Stimulated activated CD4-positive, alpha-beta T cell treated with anti-CD3 and anti-CD28 coated beads, Interleukin-1b, Interleukin-23, amount 100 ng/mL, for 48 hours (primary cell): ENCODE measurements around the gene PLEKHJ1.

Source experiments
- DNase-seq: peaks from one replicate; pipeline ENCODE4 v3.0.0-alpha.2; 2020

PLEKHJ1 gene

DNA sequence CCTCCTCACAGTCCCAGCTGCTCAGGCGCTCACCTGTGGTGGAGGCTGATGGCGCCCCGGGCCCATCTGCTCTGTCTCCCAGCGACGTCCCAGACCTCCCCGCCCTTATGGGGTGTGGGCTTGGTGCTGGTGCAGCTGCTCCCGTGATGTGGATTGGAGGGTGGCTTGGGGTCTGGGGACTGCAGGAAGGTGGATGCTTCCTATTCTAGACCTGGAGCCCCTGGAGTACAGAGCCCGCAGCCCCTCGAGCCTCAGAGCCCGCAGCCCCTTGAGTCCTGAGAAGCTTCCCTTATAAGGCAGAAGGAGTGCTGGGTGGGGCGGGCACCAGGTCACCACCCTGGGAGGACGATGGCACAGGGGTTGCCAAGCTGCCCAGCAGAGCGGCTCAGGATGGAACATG lies 40.8 kb downstream of the PLEKHJ1 start:
- DNase-seq: no peak

DNA sequence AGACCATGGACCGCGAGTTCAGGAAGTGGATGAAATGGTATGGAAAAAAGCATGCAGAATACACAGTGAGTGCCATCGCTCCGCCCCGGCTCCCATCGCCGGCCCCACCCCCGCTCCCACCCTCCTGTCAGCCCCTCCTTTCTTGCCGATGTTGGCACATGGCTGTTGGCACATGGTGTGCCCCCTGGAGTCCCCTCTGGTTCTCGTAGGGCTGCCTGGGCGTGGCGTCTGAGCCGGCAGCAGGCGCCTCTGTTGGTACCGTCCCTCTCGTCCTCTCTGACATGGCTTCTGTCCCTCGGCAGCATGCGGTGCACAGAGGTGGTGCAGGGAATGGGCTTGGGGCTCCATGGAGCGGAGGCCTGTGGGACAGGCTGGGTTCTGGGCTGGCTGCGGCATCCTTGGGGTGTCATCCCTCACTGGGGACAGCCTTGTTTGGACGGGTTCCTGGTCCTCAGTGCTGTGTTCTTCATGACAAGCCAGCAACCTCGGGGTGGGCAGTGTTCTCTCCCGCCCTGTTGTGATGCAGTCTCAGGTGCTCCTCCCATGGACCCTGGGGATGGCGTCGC lies 41.5 kb downstream of the PLEKHJ1 start:
- no peak for DNase-seq

DNA sequence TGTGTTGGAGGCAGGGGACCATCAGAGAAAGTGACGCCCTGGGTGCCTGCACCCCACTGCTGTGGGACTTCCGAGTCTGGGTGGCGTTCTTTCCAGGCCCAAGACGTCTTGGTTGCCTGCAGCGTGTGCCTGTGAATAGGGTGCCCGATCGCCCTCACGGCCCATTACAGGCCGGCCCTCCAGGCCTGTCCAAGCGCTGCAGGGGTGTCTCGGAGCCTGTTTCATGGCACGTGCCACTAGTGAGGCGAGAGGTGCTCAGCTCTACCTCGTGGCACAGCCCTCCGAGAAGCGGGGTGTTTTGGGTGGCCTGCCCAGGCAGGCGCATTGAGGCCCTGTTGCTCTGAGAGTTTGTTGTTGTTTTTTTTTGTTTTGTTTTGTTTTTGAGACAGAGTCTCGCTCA lies 42.3 kb downstream of the PLEKHJ1 start:
- DNase-seq: no peak

DNA sequence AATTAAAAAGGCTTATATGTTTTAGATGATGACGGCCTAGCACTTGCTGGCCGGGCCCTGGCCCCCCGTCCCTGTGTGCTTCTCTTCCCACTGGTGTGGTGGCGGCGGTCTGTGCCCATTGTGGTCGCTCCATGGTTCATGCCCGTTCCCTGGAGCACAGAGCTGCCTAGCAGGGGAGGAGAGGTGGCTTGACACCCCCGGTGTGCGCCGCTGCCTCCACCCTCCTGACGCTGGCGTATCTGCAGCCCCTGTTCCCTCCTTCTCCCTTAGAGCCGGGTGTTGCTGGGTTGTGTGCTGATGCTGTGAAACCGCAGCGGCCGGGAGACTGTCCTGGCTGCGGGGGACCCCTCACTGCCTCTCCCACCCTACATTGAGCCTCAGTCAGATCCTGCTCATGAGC lies 43.3 kb downstream of the PLEKHJ1 start:
- no peak for DNase-seq

DNA sequence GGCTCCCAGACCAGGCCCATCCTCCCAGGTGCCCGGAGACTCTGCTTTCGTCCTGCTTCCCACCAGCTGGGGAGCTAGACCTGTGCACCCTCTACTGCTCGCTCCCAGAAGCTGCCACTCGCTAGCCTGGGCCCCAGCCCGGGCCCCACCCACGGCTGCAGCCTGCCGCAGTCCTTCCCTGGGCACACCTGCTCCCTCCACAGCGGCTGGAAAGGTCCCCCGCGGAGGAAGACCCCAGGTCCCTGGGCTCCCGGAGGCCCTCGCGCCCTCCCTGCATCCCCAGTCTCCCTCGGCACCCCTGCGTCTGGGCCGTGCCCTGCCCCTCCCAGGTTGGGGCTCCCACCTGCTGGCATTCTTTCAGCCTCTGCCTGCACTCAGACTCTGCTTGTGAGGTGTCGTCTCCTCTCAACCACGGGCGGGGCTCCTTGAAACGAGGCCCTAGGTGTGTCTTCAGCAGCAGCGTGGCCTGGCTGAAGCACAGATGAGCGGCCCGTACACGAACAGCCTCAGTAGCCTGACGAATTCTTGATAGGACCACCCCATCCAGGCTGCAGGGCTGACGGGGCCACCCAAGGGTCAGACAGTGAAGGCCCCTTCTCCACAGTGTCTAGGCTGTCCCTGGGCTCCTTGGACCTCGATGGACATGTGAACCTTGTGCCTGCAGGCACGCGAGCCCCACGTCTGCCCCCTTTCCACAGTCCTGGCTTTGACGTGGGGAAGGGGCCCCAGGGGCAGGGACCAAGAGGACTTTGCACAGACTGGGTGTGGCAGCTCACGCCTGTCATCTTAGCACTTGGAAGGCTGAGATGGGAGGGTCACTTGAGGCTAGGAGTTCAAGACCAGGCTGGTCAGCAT lies 44.4 kb downstream of the PLEKHJ1 start:
- DNase-seq: no peak

DNA sequence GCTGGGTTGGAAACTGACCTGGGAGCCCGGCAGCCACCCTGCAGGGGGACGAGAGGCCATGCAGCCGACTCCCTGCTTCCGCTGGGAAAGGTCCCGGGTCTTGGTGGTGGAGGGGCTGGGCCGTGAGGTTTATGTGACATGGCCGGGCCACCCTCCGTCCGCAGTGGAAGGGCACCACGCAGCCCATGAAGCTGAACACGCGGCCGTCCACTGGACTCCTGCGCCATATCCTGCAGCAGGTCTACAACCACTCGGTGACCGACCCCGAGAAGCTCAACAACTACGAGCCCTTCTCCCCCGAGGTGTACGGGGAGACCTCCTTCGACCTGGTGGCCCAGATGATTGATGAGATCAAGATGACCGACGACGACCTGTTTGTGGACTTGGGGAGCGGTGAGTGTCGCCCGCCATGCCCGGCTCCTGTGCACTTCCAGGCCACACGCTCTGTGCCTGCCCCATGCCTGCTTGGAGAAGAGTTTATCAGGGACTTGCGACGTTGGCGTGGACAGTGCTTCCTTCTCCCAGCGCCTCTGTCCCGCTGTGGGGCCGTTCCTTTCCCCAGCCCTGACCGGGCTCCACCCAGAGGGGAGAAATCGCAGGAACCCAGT lies 45.2 kb downstream of the PLEKHJ1 start:
- DNase-seq: no peak

DNA sequence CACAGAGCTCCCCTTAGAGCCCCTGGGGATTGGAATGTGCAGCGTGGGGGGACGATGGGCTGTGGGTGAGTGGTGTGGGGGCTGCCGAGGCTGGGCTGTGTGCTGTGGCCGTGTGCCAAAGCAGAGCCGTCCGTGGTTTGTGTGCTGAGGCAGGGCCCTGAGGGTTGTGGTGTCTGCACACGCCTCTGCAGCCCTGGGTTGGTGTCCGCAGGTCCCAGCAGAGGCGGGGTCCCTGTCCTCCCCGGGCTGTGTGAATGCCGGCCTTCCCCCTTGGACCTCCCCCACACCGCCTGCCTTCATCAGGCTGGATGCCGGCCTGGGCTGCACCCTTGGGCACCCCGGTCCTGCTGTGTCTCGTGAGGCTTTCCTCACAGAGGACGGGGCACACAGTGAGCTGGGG lies 46.2 kb downstream of the PLEKHJ1 start:
- DNase-seq: no peak

DNA sequence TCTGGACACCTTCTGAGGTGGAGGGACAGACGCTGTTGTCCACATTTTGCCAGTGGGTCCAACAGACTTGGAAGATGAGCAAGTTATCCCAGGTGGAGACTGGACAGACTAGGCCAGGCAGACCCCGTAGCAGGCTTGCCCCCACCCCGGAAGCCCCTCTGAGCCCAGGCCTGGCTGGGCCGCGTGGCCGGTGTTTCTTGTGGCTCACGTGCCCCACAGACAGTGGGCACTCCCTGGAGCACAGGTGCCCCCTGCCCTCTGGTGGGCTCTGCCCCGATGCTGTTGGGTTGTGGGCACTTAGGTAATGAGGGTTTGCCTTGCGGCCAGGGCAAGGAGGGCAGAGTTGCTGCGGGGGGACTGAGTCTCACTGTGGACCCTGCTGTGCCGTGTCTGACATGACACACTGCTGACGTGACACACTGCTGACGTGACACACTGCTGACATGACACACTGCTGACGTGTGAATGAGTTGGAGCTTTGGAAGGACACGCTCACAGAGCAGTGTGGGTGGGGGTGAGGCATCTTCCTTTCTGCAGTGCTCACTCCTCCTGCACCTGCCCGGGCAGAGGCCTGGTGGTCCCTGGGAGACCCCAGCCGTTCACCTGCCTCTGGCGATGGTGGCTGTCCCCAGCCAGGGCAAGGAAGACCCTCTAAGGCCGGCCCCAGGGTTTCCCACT lies 47.3 kb downstream of the PLEKHJ1 start:
- peak; percentile 60 for DNase-seq

DNA sequence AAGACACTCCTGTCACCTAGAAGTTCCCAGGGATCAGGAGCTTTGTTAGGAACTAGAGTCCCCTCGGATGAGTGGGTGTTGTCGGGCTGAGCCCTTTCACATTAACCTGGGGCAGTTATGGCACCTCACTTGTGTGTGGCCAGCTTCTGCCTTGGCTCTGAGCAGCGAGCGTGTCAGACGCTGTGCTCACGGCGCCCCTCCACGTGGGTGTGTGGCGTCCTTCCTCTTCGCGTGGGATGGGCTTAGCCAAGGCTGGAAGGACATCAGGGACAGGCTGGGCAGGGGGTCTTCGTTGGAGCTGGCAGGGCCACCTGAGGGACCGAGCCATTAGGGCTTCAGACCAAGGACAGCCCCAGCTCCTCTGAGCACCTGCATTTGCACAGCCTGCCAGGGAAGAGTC lies 49.0 kb downstream of the PLEKHJ1 start:
- DNase-seq: no peak

DNA sequence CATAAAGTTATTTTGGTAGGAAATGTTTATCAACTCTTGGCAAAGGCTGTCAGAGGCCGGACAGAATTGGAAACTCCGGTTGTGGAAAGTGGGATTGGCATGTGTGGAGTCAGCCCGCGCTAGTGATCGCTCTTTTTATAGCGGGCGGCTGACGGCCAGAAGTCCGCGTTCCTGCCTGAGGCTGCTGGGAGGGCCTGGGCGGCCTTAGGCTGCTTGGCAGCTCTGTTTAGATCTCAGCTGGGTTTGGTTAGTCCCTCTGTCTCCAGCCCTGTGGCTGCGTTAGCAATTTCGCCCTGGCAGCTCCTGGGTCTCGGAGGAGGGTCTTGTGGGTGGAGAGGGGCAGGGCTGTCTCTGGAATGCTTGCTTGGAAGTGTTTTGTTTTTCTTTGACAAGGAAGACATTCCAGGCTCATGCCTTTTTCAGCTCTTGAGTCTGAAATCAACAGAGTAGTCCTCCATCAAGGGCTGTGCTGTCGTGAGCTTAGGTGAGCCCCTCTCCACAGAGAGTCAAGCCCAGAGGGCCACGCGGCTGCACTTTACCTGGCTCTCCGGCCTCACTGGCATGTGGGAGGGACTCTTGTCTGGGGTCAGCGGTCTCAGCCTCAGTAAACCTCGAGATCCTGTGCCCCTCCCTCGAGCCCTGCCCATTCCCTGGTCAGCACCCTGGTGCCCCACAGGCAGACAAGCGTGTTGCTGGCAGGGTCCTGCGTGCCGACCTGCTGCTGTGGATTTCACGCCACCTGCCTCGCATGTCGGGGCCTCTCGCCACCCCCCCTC lies 49.9 kb downstream of the PLEKHJ1 start:
- no peak for DNase-seq

DNA sequence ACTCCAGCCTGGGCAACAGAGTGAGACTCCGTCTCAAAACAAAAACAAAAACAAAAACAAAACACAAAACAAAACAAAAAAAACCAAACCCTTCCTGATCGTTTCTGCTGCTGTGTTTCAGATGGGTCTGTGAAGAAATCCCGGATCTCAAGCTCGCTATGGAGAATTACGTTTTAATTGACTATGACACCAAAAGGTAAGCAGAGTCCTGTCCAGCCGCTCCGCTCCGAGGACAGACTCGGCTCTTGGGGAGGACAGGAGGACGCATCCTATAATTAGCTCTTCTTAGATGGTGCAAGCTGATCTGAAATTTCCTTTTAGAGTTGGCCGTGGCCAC lies 50.4 kb downstream of the PLEKHJ1 start:
- DNase-seq: no peak

DNA sequence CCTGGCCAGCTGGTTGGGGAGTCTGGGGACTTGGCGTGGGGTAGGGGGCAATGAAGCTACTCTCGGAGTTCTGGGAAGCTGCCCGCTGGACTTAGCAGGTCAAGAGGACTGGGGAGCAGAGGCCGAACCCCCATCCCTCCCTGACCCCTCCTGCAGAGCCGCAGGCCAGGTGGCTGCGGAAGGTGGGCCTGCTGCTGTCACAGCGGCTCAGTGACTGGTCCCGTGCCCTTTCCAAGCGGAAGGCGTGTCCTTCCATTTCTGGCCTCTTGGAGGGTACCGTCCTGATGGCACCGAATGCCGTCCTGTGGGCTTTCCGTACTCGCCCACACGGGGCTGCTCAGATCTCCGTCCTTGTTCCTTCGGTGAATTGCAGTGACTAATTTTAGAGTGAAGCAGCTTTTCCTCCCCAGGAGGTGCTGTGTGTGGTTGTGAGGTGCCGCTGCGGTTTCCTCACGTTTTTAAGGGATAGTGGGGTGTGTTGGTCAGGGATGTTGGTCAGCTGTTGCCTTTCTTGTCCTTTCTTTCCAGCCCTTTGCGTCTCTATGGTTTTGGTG lies 51.6 kb downstream of the PLEKHJ1 start:
- DNase-seq: no peak
